Uterus (tissue), 4 donors: ENCODE measurements around the gene C1QTNF6. TPM values are rescaled to one million over a fixed set of nuclear protein-coding genes. Genes with fewer than 3 reads are reported as not detected.

Experiments
- DNase-seq, 2 donors: peaks; one replicate each; pipeline ENCODE4 v3.0.0-alpha.2; 2019 to 2020
- H3K27ac ChIP-seq, 2 donors: fragments of 200-600 bp; sonication (generic); 1 replicate in 1 of 2; 2 replicates in 1 of 2; pipeline ENCODE4 v1.5.1; 2016 to 2018
- H3K27me3 ChIP-seq, 2 donors: fragments of 200-600 bp; sonication (generic); one replicate each; pipeline ENCODE4 v1.5.1; 2018 to 2019; ENCODE audit warnings: control low read depth in 1 of 2
- H3K36me3 ChIP-seq, 2 donors: fragments of 200-600 bp; sonication (generic); one replicate each; pipeline ENCODE4 v1.5.1; 2019; ENCODE audit warnings: control low read depth in 1 of 2
- H3K4me1 ChIP-seq, 2 donors: fragments of 200-600 bp; sonication (generic); one replicate each; pipeline ENCODE4 v1.5.1; 2018 to 2019; ENCODE audit warnings: control low read depth in 1 of 2
- H3K4me3 ChIP-seq, 2 donors: fragments of 200-600 bp; sonication (generic); 1 replicate in 1 of 2; 2 replicates in 1 of 2; pipeline ENCODE4 v1.5.1; 2018 to 2019; ENCODE audit warnings: mild to moderate bottlenecking in 1 of 2
- H3K9me3 ChIP-seq, 2 donors: fragments of 200-600 bp; sonication (generic); one replicate each; pipeline ENCODE4 v1.5.1; 2019; ENCODE audit warnings: control low read depth in 1 of 2
- POLR2A ChIP-seq, 2 donors: fragments of 450-650 bp; IDR thresholded peaks; one replicate each; pipeline ENCODE4 v1.6.1; 2016; ENCODE audit warnings: antibody characterized with exemption in 2 of 2, mild to moderate bottlenecking in 1 of 2, moderate library complexity in 1 of 2
- intact Hi-C: fragments of 100-400 bp; cut with DNase I; formaldehyde crosslinking; loops from one replicate; pipeline ENCODE4 v1.15.1; 2023; ENCODE audit warnings: low total_unique reads
- total RNA-seq, 4 donors: library from RNA; depleted of rRNA in 3 of 4; stranded (reverse); fragments of >200 nt in 3 of 4; gene quantifications; one replicate each; pipeline versions ENCODE4 v1.1.0 to v1.2.4, GENCODE V29; 2014 to 2023
- TF ChIP-seq, protein P1 (sequence below), 4 experiments: fragments of 200-600 bp in 2 of 4; fragments of 450-650 bp in 2 of 4; sonication (generic) in 2 of 4; IDR thresholded peaks; one replicate each; pipeline ENCODE4 v1.5.1; 2016 to 2019; ENCODE audit warnings: antibody characterized with exemption in 4 of 4, mild to moderate bottlenecking in 2 of 4, moderate library complexity in 1 of 4
- donor health status: DM: yes; HTN: yes; CAD: no.

C1QTNF6 gene
- total RNA-seq, 4 donors from 2014 or later = 0.29 to 16.0 (median 3.1) TPM

GRCh38 chr22:37150701-37151100, 37.3 kb downstream of the C1QTNF6 start:
- intact Hi-C loops = no loop called here
- no peak overlapping the region for H3K27ac ChIP-seq
- H3K27me3 ChIP-seq = no peaks in the 10 kb centered on the region
- DNase-seq = no peak
- peaks cover 0 to 3% of the 10 kb centered on the region in 2 donors for H3K9me3 ChIP-seq
- no peaks in the 10 kb centered on the region for H3K36me3 ChIP-seq
- TF ChIP-seq, protein P1, sequence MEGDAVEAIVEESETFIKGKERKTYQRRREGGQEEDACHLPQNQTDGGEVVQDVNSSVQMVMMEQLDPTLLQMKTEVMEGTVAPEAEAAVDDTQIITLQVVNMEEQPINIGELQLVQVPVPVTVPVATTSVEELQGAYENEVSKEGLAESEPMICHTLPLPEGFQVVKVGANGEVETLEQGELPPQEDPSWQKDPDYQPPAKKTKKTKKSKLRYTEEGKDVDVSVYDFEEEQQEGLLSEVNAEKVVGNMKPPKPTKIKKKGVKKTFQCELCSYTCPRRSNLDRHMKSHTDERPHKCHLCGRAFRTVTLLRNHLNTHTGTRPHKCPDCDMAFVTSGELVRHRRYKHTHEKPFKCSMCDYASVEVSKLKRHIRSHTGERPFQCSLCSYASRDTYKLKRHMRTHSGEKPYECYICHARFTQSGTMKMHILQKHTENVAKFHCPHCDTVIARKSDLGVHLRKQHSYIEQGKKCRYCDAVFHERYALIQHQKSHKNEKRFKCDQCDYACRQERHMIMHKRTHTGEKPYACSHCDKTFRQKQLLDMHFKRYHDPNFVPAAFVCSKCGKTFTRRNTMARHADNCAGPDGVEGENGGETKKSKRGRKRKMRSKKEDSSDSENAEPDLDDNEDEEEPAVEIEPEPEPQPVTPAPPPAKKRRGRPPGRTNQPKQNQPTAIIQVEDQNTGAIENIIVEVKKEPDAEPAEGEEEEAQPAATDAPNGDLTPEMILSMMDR (IDR thresholded peaks at IDR 0.05) = no peak
- TF ChIP-seq POLR2A (IDR thresholded peaks at IDR 0.05) = no peak
- H3K4me3 ChIP-seq = no peak overlapping the region
- no peaks in the 10 kb centered on the region for H3K4me1 ChIP-seq

DNA sequence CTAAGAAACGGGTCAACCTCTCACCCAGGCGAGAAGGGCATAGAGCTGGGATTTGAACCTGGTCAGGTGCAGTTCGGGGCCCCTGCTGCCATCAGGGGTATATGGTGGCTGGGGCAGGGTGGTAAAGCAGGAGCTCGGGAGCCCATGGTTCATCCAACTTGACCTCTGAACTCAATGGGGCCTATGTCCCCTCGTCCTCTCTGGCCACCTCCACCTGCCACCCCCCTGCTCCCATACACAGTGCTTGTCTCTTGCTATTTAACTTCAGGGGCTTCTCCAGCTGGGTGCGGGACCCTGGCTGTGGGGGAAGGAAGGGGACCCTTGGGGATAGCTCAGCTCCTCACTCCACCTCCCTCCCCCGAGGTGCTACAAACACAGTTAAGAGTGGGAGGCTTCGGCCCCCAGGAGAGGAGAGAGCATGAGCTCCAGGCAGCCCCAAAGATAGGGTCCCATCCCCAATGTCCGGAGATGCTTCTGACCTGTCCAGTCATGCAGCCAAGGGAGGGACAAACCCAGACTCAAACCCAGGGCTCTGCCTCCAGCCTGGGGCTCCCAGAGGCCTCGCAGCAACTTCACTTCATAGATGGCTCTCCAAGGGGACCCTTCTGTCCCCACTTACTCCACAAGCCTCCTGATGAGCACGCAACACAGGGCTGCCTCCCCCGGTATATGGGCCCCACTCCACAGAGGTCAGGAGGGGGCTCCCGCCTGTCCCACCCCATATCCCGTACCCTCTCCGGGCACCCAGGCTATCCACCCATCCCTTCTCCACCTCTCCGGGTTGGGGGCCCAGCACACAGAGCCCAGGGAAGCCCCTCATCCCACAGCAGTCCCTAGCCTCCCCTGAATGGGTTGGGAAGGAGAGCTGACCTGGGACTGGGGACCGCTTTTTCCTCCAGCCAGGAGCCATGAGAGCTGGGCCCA, 39.0 kb downstream of the C1QTNF6 start:
- no peaks in the 10 kb centered on the region for H3K4me1 ChIP-seq
- no peaks in the 10 kb centered on the region for H3K27me3 ChIP-seq
- no peak for TF ChIP-seq POLR2A (IDR thresholded peaks at IDR 0.05)
- TF ChIP-seq, protein P1 (IDR thresholded peaks at IDR 0.05) = no peak
- H3K27ac ChIP-seq = no peak overlapping the region
- peaks cover 0 to 3% of the 10 kb centered on the region in 2 donors for H3K9me3 ChIP-seq
- H3K4me3 ChIP-seq = no peak overlapping the region
- intact Hi-C loops = no loop called here
- DNase-seq = no peak
- no peaks in the 10 kb centered on the region for H3K36me3 ChIP-seq

- H3K9me3 ChIP-seq = peaks cover 0 to 3% of the 10 kb centered on the region in 2 donors
- intact Hi-C loops = no loop called here
- TF ChIP-seq, protein P1 (IDR thresholded peaks at IDR 0.05) = no peak
- no peak for TF ChIP-seq POLR2A (IDR thresholded peaks at IDR 0.05)
- no peak for DNase-seq
- H3K27ac ChIP-seq = no peak overlapping the region
- H3K4me3 ChIP-seq = no peak overlapping the region
- H3K36me3 ChIP-seq = no peaks in the 10 kb centered on the region
- H3K27me3 ChIP-seq = no peaks in the 10 kb centered on the region
- no peaks in the 10 kb centered on the region for H3K4me1 ChIP-seq
These were observed 39.9 kb downstream of the C1QTNF6 start for GRCh38 chr22:37148031-37148651.

- no peaks in the 10 kb centered on the region for H3K4me1 ChIP-seq
- DNase-seq = no peak
- no peaks in the 10 kb centered on the region for H3K27me3 ChIP-seq
- TF ChIP-seq, protein P1 (IDR thresholded peaks at IDR 0.05) = no peak
- no peak for TF ChIP-seq POLR2A (IDR thresholded peaks at IDR 0.05)
- H3K4me3 ChIP-seq = no peak overlapping the region
- peaks cover 0 to 3% of the 10 kb centered on the region in 2 donors for H3K9me3 ChIP-seq
- no peaks in the 10 kb centered on the region for H3K36me3 ChIP-seq
- H3K27ac ChIP-seq = no peak overlapping the region
- intact Hi-C loops = no loop called here
These were observed 40.7 kb downstream of the C1QTNF6 start for GRCh38 chr22:37147186-37147990.
